NCI-H1930 (cell line): ENCODE measurements around the gene TMEM125.

ENCODE experiments used
- DNase-seq, 2 experiments: peaks; one replicate each; lab custom pipeline; 2025; lab: John Stamatoyannopoulos, UW

Gene TMEM125

GRCh38 chr1:43274125-43274803 is 4.5 kb downstream of the TMEM125 start:
- no peak for DNase-seq

- DNase-seq, result no peak
These were observed 5.0 kb downstream of the TMEM125 start for GRCh38 chr1:43274804-43275180.

DNA sequence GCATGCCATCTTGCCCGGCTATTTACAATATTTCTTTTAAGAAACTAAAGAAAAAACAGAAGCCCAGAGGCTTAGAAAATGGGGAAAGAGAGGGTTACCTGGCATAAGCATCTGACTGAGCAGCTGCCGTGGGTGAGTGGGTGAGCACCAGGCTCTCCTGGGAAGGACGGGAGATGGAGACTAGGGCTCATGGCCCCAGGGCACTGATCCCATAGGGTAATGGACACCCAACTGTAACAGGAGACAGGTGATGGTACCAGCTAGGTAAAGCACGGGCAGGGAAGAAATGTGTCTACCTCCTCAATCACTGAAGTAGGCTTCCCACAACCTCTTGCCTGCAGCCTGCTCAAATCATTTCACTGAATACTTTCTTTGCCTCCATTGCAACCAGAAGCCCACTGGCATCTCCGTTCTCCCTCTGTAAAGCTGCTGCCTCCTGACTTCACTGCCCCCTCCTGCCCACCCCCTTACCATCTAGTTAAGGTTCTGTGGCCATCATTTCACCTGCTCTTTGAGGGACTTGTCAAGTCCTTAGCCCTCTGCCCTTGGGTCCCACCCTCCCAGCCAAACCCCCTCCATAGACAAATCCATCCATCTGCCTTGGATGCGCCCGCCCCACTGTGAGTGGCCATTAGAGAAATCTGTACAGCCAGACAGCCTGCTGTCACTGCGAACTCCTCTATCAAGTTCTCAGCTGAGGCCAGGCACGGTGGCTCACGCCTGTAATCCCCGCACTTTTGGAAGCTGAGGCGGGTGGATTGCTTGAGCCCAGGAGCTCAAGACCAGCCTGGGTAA is 6.2 kb downstream of the TMEM125 start:
- DNase-seq, result no peak

DNA sequence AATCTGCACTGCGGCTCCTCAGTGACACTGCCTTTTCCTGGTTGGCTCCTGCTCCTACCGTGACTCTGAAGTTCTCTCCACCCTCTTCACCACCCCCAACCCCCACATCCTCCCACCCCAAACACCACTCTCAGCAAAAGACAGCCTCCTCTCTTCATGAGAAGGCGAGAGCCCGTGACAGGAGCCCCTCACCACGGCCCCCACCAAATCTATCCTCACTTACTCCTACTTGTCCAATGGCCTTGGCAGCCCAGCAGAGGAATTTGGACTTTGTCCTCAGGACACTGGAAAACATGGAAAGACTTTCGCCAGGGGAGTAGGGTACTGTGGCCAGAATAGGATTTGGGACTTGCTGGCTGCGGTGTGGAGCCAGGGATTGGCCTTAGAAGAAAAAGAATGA is 6.9 kb downstream of the TMEM125 start:
- DNase-seq, result no peak

- no peak for DNase-seq
These were observed 7.5 kb downstream of the TMEM125 start for GRCh38 chr1:43277116-43277876.

DNA sequence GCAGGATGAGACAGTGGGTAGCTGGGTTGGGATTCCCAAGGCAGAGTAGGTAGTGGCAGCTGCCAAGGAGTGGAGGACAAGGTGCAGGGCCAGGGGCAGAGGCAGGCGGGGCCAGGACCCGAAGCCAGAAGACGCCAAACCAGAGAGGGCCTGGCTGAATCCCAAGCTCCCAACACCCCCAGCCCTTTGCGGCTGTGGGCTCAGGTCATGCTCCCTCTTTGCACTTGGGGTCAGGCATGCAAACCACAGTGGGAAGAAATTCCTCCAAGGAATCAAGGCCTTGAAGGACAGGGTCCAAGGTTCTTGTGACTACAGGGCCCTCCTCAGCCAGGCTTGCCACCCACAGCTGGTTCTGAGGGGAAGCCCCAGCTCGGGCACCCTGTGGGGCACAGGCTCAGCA is 9.4 kb downstream of the TMEM125 start:
- no peak for DNase-seq

- no peak for DNase-seq
These were observed 9.9 kb downstream of the TMEM125 start for GRCh38 chr1:43279666-43280065.

DNA sequence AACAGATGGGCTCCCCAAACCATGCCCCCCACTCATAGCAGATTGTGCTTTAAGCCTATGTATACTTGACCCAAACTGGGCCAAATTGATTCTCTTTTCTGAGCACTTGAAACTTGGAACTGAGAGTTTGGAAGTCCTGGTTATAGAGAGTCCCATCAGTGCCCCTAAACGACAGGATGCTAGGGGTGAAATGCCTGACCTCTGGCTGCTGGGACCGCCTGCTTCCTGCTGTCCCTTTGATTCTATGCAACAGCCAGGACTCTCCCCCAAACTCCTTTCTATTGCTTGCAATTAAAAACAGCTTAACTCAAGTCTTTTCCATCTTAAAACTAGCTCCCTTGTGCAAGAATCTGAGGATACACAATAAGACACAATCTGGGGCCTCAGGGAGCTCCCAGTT is 10.9 kb downstream of the TMEM125 start:
- no peak for DNase-seq

DNA sequence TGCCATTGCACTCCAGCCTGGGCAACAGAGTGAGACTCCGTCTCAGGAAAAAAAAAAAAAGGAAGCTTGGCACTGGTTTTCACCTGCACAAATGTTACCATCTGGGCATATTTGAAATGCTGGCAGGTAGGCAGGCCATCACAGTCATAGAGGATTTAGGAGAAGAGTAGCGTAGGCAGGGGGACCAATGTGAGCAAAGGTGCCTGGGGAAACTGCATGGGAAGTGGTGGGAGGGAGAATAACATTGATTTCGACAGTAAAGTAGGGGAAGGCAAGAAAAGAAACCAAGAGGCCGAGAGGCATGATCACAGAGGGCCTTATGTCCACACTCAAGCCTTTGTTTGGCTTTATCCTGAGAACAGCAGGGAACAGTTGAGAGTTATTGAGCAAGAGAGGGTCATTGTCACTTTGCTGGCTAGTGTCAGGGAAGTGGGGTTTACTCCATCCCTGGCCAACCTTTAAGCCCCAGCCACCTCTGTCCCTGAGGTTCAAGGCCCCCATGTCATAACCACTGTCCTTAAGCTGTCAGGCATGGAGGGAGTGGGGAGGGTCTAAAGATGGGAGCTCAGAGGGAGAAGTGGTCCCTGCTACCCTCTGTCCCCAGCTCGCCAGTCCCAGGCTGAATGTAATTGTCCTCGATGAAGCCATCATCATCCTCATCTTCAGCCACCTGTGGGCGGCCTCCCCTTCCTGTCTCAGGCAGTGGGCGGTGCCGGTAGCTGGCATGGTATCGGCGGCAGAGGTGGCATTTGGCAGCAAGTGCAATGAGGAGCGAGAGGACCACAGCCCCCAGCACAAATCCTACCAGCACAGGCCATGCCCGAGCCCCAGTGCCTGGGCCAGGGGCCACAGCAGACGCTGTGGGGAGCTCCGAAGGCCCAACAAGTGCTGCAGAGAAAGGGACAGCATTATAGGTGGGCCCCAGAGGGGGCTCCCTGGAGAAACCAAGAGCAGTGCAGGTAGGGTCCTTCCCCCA is 12.7 kb downstream of the TMEM125 start:
- DNase-seq, result no peak

DNA sequence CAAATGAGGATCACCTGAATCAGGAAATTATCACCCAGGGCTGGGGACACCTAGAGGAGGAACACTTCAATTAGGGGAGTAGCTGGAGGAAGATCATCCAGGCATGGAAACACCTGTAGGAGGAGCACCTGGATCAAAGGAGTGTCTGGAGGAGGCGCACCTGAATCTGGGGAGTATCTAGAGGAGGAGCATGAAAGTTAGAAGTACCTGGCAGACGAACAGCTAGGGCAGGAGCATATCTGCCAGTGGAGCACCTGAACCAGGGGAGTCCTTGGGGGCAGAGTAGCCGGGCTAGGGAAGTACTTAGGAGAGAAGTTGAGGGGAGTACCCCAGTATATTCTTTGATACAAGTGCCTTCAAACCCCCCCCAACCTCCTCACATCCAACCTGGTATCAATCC is 14.3 kb downstream of the TMEM125 start:
- DNase-seq, result no peak

- no peak for DNase-seq
These were observed 14.8 kb downstream of the TMEM125 start for GRCh38 chr1:43284546-43285110.

- DNase-seq, result peak in 1 of 2 experiments; percentile 10
These were observed 15.6 kb downstream of the TMEM125 start, which contains the start of gene C1orf210 for GRCh38 chr1:43285269-43285990. TSS of gene C1orf210 (minus strand) at chr1:43285581. CDS start at chr1:43283270, 2,311 bp downstream.

DNA sequence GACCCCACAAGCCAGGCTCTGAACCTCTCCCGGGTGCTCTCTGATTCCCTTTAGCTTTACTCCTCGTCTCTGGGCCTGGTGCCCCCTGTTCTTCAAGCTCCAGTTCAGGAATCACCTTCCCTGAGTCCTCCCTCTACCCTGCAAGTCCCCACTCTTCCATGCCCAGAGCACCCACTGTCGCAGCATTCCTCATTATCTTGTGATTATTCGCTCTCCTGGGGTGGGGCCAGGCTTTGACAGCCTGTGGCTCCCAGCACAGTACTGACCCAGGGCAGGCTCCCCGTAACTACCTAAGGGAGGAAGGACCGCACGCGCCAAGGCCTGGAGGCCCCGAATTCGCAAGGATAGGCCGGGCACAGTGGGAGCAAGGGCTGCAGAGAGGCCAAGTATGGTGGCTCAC is 16.3 kb downstream of the TMEM125 start:
- DNase-seq, result no peak

DNA sequence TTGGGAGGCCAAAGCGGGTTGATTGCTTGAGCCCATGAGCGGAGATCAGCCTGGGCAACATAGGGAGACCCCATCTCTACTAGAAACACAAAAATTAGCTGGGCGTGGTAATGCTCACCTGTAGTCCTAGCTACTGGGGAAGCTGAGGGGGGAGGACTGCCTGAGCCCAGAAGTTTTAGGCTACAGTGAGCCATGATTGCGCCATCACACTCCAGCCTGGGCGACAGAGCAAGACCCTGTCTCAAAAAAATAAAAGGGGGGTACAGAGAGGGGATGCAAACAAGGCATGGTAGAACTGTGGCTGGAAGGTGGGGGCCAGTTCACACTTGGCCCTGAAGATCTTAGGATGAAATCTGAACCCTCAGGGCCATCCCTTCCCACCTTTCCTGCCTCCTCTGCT is 16.8 kb downstream of the TMEM125 start:
- no peak for DNase-seq

GRCh38 chr1:43288058-43288784 is 18.4 kb downstream of the TMEM125 start:
- DNase-seq, result no peak

GRCh38 chr1:43288785-43289706 is 19.3 kb downstream of the TMEM125 start:
- no peak for DNase-seq

- DNase-seq, result no peak
These were observed 22.4 kb downstream of the TMEM125 start for GRCh38 chr1:43292216-43292615.

DNA sequence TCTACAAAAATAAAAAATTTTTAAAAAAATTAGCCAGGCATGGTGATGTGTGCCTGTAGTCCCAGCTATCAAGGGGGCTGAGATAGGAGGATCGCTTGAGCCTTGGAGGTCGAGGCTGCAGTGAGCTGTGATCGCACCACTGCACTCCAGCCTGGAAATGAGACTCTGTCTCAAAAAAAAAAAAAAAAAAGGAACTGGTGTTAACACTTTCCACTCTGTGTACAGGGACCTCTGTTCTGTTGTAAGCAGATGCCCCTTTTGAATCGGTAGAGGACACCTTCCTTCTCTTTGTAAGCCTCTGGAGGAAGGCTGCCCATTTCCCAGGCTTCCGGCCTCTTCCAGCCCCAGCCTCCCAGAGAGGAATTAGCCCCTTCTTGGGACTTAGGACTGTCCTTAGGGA is 22.9 kb downstream of the TMEM125 start:
- no peak for DNase-seq

- no peak for DNase-seq
These were observed 23.4 kb downstream of the TMEM125 start for GRCh38 chr1:43293176-43293575.
